GM12878 (cell line): ENCODE data around the gene PMF1. TPM values are rescaled to one million over a fixed set of nuclear protein-coding genes. Genes with fewer than 3 reads are reported as not detected.

Experiments
- ATF2 ChIP-seq: IDR thresholded peaks from 2 replicates; pipeline ENCODE4 v1.6.1; 2012; ENCODE audit warnings: low read length, inconsistent platforms
- BACH1 ChIP-seq: fragments of 450-650 bp; IDR thresholded peaks from 2 replicates; pipeline ENCODE4 v1.6.1; 2017; ENCODE audit warnings: mild to moderate bottlenecking, borderline replicate concordance
- BCL11A ChIP-seq: IDR thresholded peaks from 2 replicates; pipeline ENCODE4 v1.6.1; 2011; ENCODE audit warnings: low read depth, low read length
- BCLAF1 ChIP-seq: fragments of 450-650 bp; IDR thresholded peaks from 2 replicates; pipeline ENCODE4 v1.6.1; 2017; ENCODE audit warnings: antibody characterized with exemption, mild to moderate bottlenecking, moderate library complexity
- BMI1 ChIP-seq: fragments of 450-650 bp; IDR thresholded peaks from 2 replicates; pipeline ENCODE4 v1.6.1; 2016; ENCODE audit warnings: mild to moderate bottlenecking, moderate library complexity, borderline replicate concordance
- CTCF ChIP-seq, 3 experiments: IDR thresholded peaks in 2 of 3; conservative IDR thresholded peaks in 1 of 3; 2 replicates each; pipeline ENCODE4 v1.5.1; 2011; ENCODE audit warnings: low read depth in 3 of 3, low read length in 3 of 3, mild to moderate bottlenecking in 3 of 3, control low read depth in 2 of 3, moderate library complexity in 2 of 3, inconsistent platforms in 1 of 3, mixed read lengths in 1 of 3; ENCODE audit not compliant: control insufficient read depth in 2 of 3, insufficient read depth in 1 of 3; ENCODE audit errors: extremely low read depth in 1 of 3
- EGR1 ChIP-seq, 2 experiments: IDR thresholded peaks; 1 replicate in 1 of 2; 2 replicates in 1 of 2; pipeline ENCODE4 v1.6.1; 2011 to 2012; ENCODE audit warnings: low read depth in 2 of 2, low read length in 2 of 2, borderline replicate concordance in 1 of 2, mild to moderate bottlenecking in 1 of 2, moderate library complexity in 1 of 2
- KLF5 ChIP-seq: fragments of 450-650 bp; IDR thresholded peaks from 2 replicates; pipeline ENCODE4 v1.6.1; 2014; ENCODE audit warnings: mild to moderate bottlenecking; ENCODE audit not compliant: partially characterized antibody
- NFYA ChIP-seq: IDR thresholded peaks from 2 replicates; pipeline ENCODE4 v1.6.1; 2011; ENCODE audit warnings: low read depth, mild to moderate bottlenecking, low read length, improper control_type of control experiment, borderline replicate concordance
- PML ChIP-seq: IDR thresholded peaks from 2 replicates; pipeline ENCODE4 v1.6.1; 2012; ENCODE audit warnings: low read length, inconsistent platforms
- POLR2AphosphoS2 ChIP-seq: IDR thresholded peaks from 2 replicates; pipeline ENCODE4 v1.6.1; 2011; ENCODE audit warnings: low read depth, mild to moderate bottlenecking, low read length, improper control_type of control experiment, moderate library complexity
- RAD21 ChIP-seq: IDR thresholded peaks from 2 replicates; pipeline ENCODE4 v1.6.1; 2011; ENCODE audit warnings: mild to moderate bottlenecking, low read depth, low read length, moderate library complexity; ENCODE audit not compliant: insufficient read depth
- RCOR1 ChIP-seq: conservative IDR thresholded peaks from 2 replicates; pipeline ENCODE4 v1.6.1; 2012; ENCODE audit warnings: low read depth, low read length, improper control_type of control experiment
- REST ChIP-seq: IDR thresholded peaks from 2 replicates; pipeline ENCODE4 v1.6.1; 2012; ENCODE audit warnings: mild to moderate bottlenecking, low read depth, low read length
- WRNIP1 ChIP-seq: IDR thresholded peaks from 2 replicates; pipeline ENCODE4 v1.6.1; 2011; ENCODE audit warnings: low read depth, low read length, improper control_type of control experiment, borderline replicate concordance
- ZNF207 ChIP-seq: fragments of 450-650 bp; IDR thresholded peaks from 2 replicates; pipeline ENCODE4 v1.6.1; 2014; ENCODE audit warnings: antibody characterized with exemption, mild to moderate bottlenecking, borderline replicate concordance
- ZNF622 ChIP-seq: fragments of 450-650 bp; IDR thresholded peaks from 2 replicates; pipeline ENCODE4 v1.6.1; 2017; ENCODE audit warnings: mild to moderate bottlenecking, inconsistent platforms
- ZSCAN29 ChIP-seq: fragments of 450-650 bp; IDR thresholded peaks from 2 replicates; pipeline ENCODE4 v1.6.1; 2017; ENCODE audit warnings: mild to moderate bottlenecking, moderate library complexity
- ZZZ3 ChIP-seq: IDR thresholded peaks from 2 replicates; pipeline ENCODE4 v1.6.1; 2011; ENCODE audit warnings: low read depth; ENCODE audit not compliant: control insufficient read depth, insufficient read length
- polyA plus RNA-seq, 11 experiments: library from polyadenylated mRNA; depleted of rRNA in 4 of 11; unstranded in 6 of 11; stranded (reverse) in 5 of 11; fragments of >200 nt; fragmentation: Nextera tagmentation in 4 of 11; fragmentation: Illumina TruSeq in 1 of 11; extraction: Ambion mirVana in 4 of 11; extraction: Trizol in 1 of 11; gene quantifications; 1 replicate in 1 of 11; 2 replicates in 10 of 11; pipeline versions ENCODE4 v1.2.1 to v1.2.3, GENCODE V29; 2011 to 2016; ENCODE audit warnings: inconsistent platforms in 2 of 11, missing spikeins in 2 of 11, low read depth in 1 of 11
- total RNA-seq, 4 experiments: library from RNA; depleted of rRNA in 3 of 4; stranded (reverse); fragments of >200 nt in 3 of 4; fragmentation: Illumina TruSeq in 1 of 4; extraction: Trizol in 1 of 4; gene quantifications; 2 replicates each; pipeline versions ENCODE4 v1.2.1 to v1.2.3, GENCODE V29; 2013 to 2021

Gene PMF1
- total and polyA plus RNA-seq, 10 of the 15 experiments (the other 5 are each of a cell fraction or from before 2014, with no cell fraction given), result 6.7 to 105 (median 67.3) TPM

GRCh38 chr1:156212833-156213643 is at the start of gene PMF1 (continued):
- TF ChIP-seq CTCF (IDR thresholded peaks at IDR 0.05 in 2 of 3, conservative IDR thresholded peaks at IDR 0.05 in 1 of 3; ENCODE audit: control insufficient read depth in 2 of 3, extremely low read depth in 1 of 3, insufficient read depth in 1 of 3, low read depth in 3 of 3, low read length in 3 of 3) (0 out of 6 replicates have a peak, but pooled peaks of 1 of the 3 experiments have one; percentile 1), EGR1 (IDR thresholded peaks at IDR 0.05; ENCODE audit: borderline replicate concordance in 1 of 2, low read depth in 2 of 2, low read length in 2 of 2) (peak in 1 of 2 experiments; percentile 92; a peak in 2 of 3 replicates), BACH1 (peak; percentile 83; the same call in 1 of the 2 replicates), ZNF207 (no peak), BCL11A (no peak), ATF2 (no peak; the same call in 1 of the 2 replicates), ZZZ3 (no peak), RAD21 (no peak), POLR2AphosphoS2 (peak; percentile 86; the same call in 1 of the 2 replicates), PML (peak; percentile 97), WRNIP1 (no peak), RCOR1 (peak; percentile 90; the same call in 1 of the 2 replicates), BMI1 (no peak), NFYA (peak; percentile 44), ZSCAN29 (no peak), KLF5 (peak; percentile 56), BCLAF1 (no peak), REST (no peak), ZNF622 (no peak)
